ENCODE measurements around the gene FGF8. TPM values are rescaled to one million over a fixed set of nuclear protein-coding genes. Genes with fewer than 3 reads are reported as not detected.
"Not testable (repeated sequence)": the region's sequence is repeated elsewhere in the genome, so short reads cannot be mapped to it uniquely, and the experiment has no call there.

FGF8 gene
- total RNA-seq, 1 donor from 2014 or later = not detected

GRCh38 chr10:101789686-101790085 is 13.8 kb upstream of the FGF8 start:
- no peak for TF ChIP-seq CTCF (IDR thresholded peaks at IDR 0.05)
- Mint-ChIP-seq H3K4me3 (no peak overlapping the region), H3K4me1 (no peaks in the 10 kb centered on the region), H3K36me3 (ENCODE audit: low read depth) (peaks cover 78% of the 10 kb centered on the region), H3K27me3 (no peaks in the 10 kb centered on the region), H3K27ac (no peak overlapping the region), H3K9me3 (no peaks in the 10 kb centered on the region)
- intact Hi-C loops (cut with micrococcal nuclease) = no loop called here
- DNase-seq = no peak
- ChIA-PET CTCF (no interaction called here), POLR2A (interaction anchor here (0.7 kb wide), 2 partner anchors 11 to 24 kb away, joined by 6 to 7 read pairs; no protein-coding TSS in a partner anchor)
- ATAC-seq (ENCODE audit: low read depth) = no peak

- ATAC-seq (ENCODE audit: low read depth); H3K27ac Mint-ChIP-seq; H3K9me3 Mint-ChIP-seq; H3K4me3 Mint-ChIP-seq; DNase-seq; CTCF ChIA-PET; intact Hi-C loops (cut with micrococcal nuclease); POLR2A ChIA-PET; H3K4me1 Mint-ChIP-seq; H3K27me3 Mint-ChIP-seq: not testable (repeated sequence)
- peaks cover 77% of the 10 kb centered on the region for H3K36me3 Mint-ChIP-seq (ENCODE audit: low read depth)
Measured at GRCh38 chr10:101789231-101789630, 13.3 kb upstream of the FGF8 start.

- H3K9me3 Mint-ChIP-seq = no peaks in the 10 kb centered on the region
- no peak for TF ChIP-seq CTCF (IDR thresholded peaks at IDR 0.05)
- intact Hi-C loops (cut with micrococcal nuclease) = no loop called here
- H3K27me3 Mint-ChIP-seq = no peaks in the 10 kb centered on the region
- H3K27ac Mint-ChIP-seq = no peak overlapping the region
- H3K36me3 Mint-ChIP-seq (ENCODE audit: low read depth) = peaks cover 54% of the 10 kb centered on the region
- peaks cover 36% of the 10 kb centered on the region for H3K4me1 Mint-ChIP-seq
- ChIA-PET CTCF (no interaction called here), POLR2A (interaction anchor here (6.7 kb wide), 1 partner anchor 32 kb away, joined by 43 read pairs; the partner anchor contains the start of gene OGA)
- ATAC-seq (ENCODE audit: low read depth) = no peak
- H3K4me3 Mint-ChIP-seq = no peak overlapping the region
- no peak for DNase-seq
Measured at GRCh38 chr10:101785801-101786200, 9.9 kb upstream of the FGF8 start.

- DNase-seq = no peak
- no peak for TF ChIP-seq CTCF (IDR thresholded peaks at IDR 0.05)
- POLR2A ChIA-PET = interaction anchor here (1.7 to 6.7 kb wide), 2 partner anchors 10 to 33 kb away, joined by 6 to 43 read pairs; partner anchors contain the start of gene OGA
- ATAC-seq (ENCODE audit: low read depth) = no peak
- Mint-ChIP-seq H3K36me3 (ENCODE audit: low read depth) (peaks cover 47% of the 10 kb centered on the region), H3K27ac (no peak overlapping the region), H3K4me3 (no peak overlapping the region), H3K27me3 (no peaks in the 10 kb centered on the region), H3K4me1 (peaks cover 43% of the 10 kb centered on the region), H3K9me3 (no peaks in the 10 kb centered on the region)
- intact Hi-C loops (cut with micrococcal nuclease) = loop anchor here (5.0 kb wide), 3 partner anchors 197 to 432 kb away; partner anchors contain the start of genes BTRC, DPCD and POLL
- CTCF ChIA-PET = interaction anchor here (1.0 to 1.5 kb wide), 2 partner anchors 182 to 226 kb away, joined by 3 to 4 read pairs; no protein-coding TSS in a partner anchor
Measured at GRCh38 chr10:101784558-101784957, 8.6 kb upstream of the FGF8 start.

GRCh38 chr10:101783736-101784118 is 7.8 kb upstream of the FGF8 start:
- H3K27ac Mint-ChIP-seq = peak overlapping the region; percentile 90
- peaks cover 41% of the 10 kb centered on the region for H3K36me3 Mint-ChIP-seq (ENCODE audit: low read depth)
- CTCF ChIA-PET = interaction anchor here (0.8 to 1.5 kb wide), 5 partner anchors 56 to 226 kb away, joined by 3 to 4 read pairs (median 4); no protein-coding TSS in a partner anchor
- POLR2A ChIA-PET = interaction anchor here (0.6 to 6.7 kb wide), 7 partner anchors 10 to 282 kb away, joined by 3 to 43 read pairs (median 3); partner anchors contain the start of genes HPS6 and OGA
- H3K4me3 Mint-ChIP-seq = peak overlapping the region; percentile 100
- no peaks in the 10 kb centered on the region for H3K9me3 Mint-ChIP-seq
- H3K27me3 Mint-ChIP-seq = peaks cover 5% of the 10 kb centered on the region
- no peak for DNase-seq
- no peak for ATAC-seq (ENCODE audit: low read depth)
- TF ChIP-seq CTCF (IDR thresholded peaks at IDR 0.05) = no peak
- intact Hi-C loops (cut with micrococcal nuclease) = loop anchor here (1.0 to 5.0 kb wide), 6 partner anchors 31 to 431 kb away; partner anchors contain the start of genes BTRC, DPCD, HPS6 and OGA
- peaks cover 52% of the 10 kb centered on the region for H3K4me1 Mint-ChIP-seq
